ENCODE measurements around the gene CT45A5. TPM values are rescaled to one million over a fixed set of nuclear protein-coding genes. Genes with fewer than 3 reads are reported as not detected.
"Not testable (repeated sequence)": the region's sequence is repeated elsewhere in the genome, so short reads cannot be mapped to it uniquely, and the experiment has no call there.

The CT45A5 gene
- total RNA-seq (ENCODE audit: unreplicated experiment), result not detected
- long read RNA-seq, result 0 reads

GRCh38 chrX:135785403-135785802, at the start of gene CT45A5:
Gene CT45A5, minus strand, starts transcription at chrX:135785503. Its CDS starts 3,774 bp downstream, at chrX:135781729.
- not testable (repeated sequence) for H3K4me1 Mint-ChIP-seq (ENCODE audit: low read depth, unreplicated experiment); H3K27me3 Mint-ChIP-seq (ENCODE audit: unreplicated experiment); H3K4me3 Mint-ChIP-seq (ENCODE audit: unreplicated experiment); H3K9me3 Mint-ChIP-seq (ENCODE audit: unreplicated experiment); H3K36me3 Mint-ChIP-seq (ENCODE audit: unreplicated experiment); DNase-seq; H3K27ac Mint-ChIP-seq (ENCODE audit: unreplicated experiment)

- not testable (repeated sequence) for H3K27me3 Mint-ChIP-seq (ENCODE audit: unreplicated experiment); DNase-seq; H3K36me3 Mint-ChIP-seq (ENCODE audit: unreplicated experiment); H3K4me3 Mint-ChIP-seq (ENCODE audit: unreplicated experiment); H3K9me3 Mint-ChIP-seq (ENCODE audit: unreplicated experiment); H3K27ac Mint-ChIP-seq (ENCODE audit: unreplicated experiment); H3K4me1 Mint-ChIP-seq (ENCODE audit: low read depth, unreplicated experiment)
These were observed 34.6 kb upstream of the CT45A5 start, which contains the start of gene CT45A2 for GRCh38 chrX:135819912-135820311. Gene CT45A2, minus strand, starts transcription at chrX:135820012. Its CDS starts 3,747 bp downstream, at chrX:135816265.

GRCh38 chrX:135802687-135803086, 17.4 kb upstream of the CT45A5 start, which contains the start of gene CT45A6:
Gene CT45A6, minus strand, starts transcription at chrX:135802787. Its CDS starts 3,794 bp downstream, at chrX:135798993.
- not testable (repeated sequence) for H3K27me3 Mint-ChIP-seq (ENCODE audit: unreplicated experiment); H3K4me3 Mint-ChIP-seq (ENCODE audit: unreplicated experiment); H3K4me1 Mint-ChIP-seq (ENCODE audit: low read depth, unreplicated experiment); DNase-seq; H3K36me3 Mint-ChIP-seq (ENCODE audit: unreplicated experiment); H3K9me3 Mint-ChIP-seq (ENCODE audit: unreplicated experiment); H3K27ac Mint-ChIP-seq (ENCODE audit: unreplicated experiment)

GRCh38 chrX:135768091-135768490, 17.2 kb downstream of the CT45A5 start, which contains the start of gene CT45A3:
Gene CT45A3, minus strand, starts transcription at chrX:135768191. Its CDS starts 3,747 bp downstream, at chrX:135764444.
- not testable (repeated sequence) for H3K27ac Mint-ChIP-seq (ENCODE audit: unreplicated experiment); DNase-seq; H3K36me3 Mint-ChIP-seq (ENCODE audit: unreplicated experiment); H3K4me1 Mint-ChIP-seq (ENCODE audit: low read depth, unreplicated experiment); H3K27me3 Mint-ChIP-seq (ENCODE audit: unreplicated experiment); H3K9me3 Mint-ChIP-seq (ENCODE audit: unreplicated experiment); H3K4me3 Mint-ChIP-seq (ENCODE audit: unreplicated experiment)

- H3K27me3 Mint-ChIP-seq (ENCODE audit: unreplicated experiment); H3K27ac Mint-ChIP-seq (ENCODE audit: unreplicated experiment); H3K4me1 Mint-ChIP-seq (ENCODE audit: low read depth, unreplicated experiment); H3K9me3 Mint-ChIP-seq (ENCODE audit: unreplicated experiment); H3K4me3 Mint-ChIP-seq (ENCODE audit: unreplicated experiment); H3K36me3 Mint-ChIP-seq (ENCODE audit: unreplicated experiment); DNase-seq: not testable (repeated sequence)
These were observed 40.6 kb downstream of the CT45A5 start for GRCh38 chrX:135744739-135745138.

GRCh38 chrX:135741192-135741715, 44.0 kb downstream of the CT45A5 start:
- H3K27me3 Mint-ChIP-seq (ENCODE audit: unreplicated experiment), result no peaks in the 10 kb centered on the region
- no peaks in the 10 kb centered on the region for H3K4me1 Mint-ChIP-seq (ENCODE audit: low read depth, unreplicated experiment)
- no peak for TF ChIP-seq CTCF (IDR thresholded peaks at IDR 0.05; ENCODE audit: partially characterized antibody, unreplicated experiment)
- H3K27ac Mint-ChIP-seq (ENCODE audit: unreplicated experiment), result no peak overlapping the region
- no peak for DNase-seq
- no peaks in the 10 kb centered on the region for H3K36me3 Mint-ChIP-seq (ENCODE audit: unreplicated experiment)
- H3K9me3 Mint-ChIP-seq (ENCODE audit: unreplicated experiment), result no peaks in the 10 kb centered on the region
- H3K4me3 Mint-ChIP-seq (ENCODE audit: unreplicated experiment), result no peak overlapping the region

GRCh38 chrX:135740681-135741149, 44.6 kb downstream of the CT45A5 start:
- peak; percentile 51 for DNase-seq
- Mint-ChIP-seq H3K36me3 (ENCODE audit: unreplicated experiment) (no peaks in the 10 kb centered on the region), H3K27me3 (ENCODE audit: unreplicated experiment) (no peaks in the 10 kb centered on the region), H3K4me3 (ENCODE audit: unreplicated experiment) (no peak overlapping the region), H3K9me3 (ENCODE audit: unreplicated experiment) (no peaks in the 10 kb centered on the region), H3K4me1 (ENCODE audit: low read depth, unreplicated experiment) (no peaks in the 10 kb centered on the region), H3K27ac (ENCODE audit: unreplicated experiment) (no peak overlapping the region)
- TF ChIP-seq CTCF (IDR thresholded peaks at IDR 0.05; ENCODE audit: partially characterized antibody, unreplicated experiment), result peak; percentile 33
